ENCODE measurements around the gene TCP1. TPM values are rescaled to one million over a fixed set of nuclear protein-coding genes. Genes with fewer than 3 reads are reported as not detected.

TCP1 gene
- total and polyA plus RNA-seq, 2 of the 8 experiments (the other 6 are each of a cell fraction or from before 2014, with no cell fraction given), result 117 to 348 TPM

DNA sequence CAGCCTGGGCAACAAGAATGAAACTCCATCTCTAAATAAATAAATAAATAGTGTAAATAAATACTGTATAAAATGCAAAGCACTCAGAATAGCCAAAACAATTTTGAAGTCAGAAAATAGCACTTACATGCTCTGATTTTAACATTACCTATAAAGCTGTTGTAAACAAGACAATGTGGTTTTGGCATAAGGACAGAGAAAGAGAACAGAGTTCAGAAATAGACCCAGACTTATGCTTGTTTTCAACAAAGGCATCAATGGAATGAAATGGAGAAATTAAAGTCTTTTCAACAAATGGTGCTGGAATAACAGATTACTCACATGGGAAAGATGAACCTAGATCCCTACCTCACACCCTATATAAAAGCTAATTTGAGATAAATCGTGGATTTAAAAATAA is 17.2 kb downstream of the TCP1 start:
- H2BK12ac ChIP-seq (ENCODE audit: low read depth, low read length), result no peak overlapping the region
- no peak overlapping the region for H3K23ac ChIP-seq (ENCODE audit: insufficient read length)
- H3K79me2 ChIP-seq (ENCODE audit: control insufficient read depth in 1 of 2, insufficient read depth in 2 of 2, low read length in 2 of 2), result no peaks in the 10 kb centered on the region
- no peak overlapping the region for H3K4ac ChIP-seq (replicated peaks; ENCODE audit: insufficient read length, low read depth, low read length)
- peaks cover 11 to 90% (median 67%) of the 10 kb centered on the region in 4 experiments for H3K36me3 ChIP-seq (ENCODE audit: control insufficient read depth in 2 of 4, insufficient read depth in 4 of 4, low read length in 3 of 4)
- no peak overlapping the region for H4K5ac ChIP-seq (ENCODE audit: insufficient read length, low read depth, low read length)
- H2AK5ac ChIP-seq (ENCODE audit: low read depth, low read length), result no peak overlapping the region
- H2AFZ ChIP-seq (ENCODE audit: low read length), result no peak overlapping the region
- no peak overlapping the region for H4K91ac ChIP-seq (replicated peaks; ENCODE audit: insufficient read length, low read length)
- H3K27me3 ChIP-seq (replicated peaks in 1 of 4; ENCODE audit: control insufficient read depth in 3 of 4, extremely low read depth in 1 of 4, insufficient read depth in 3 of 4, low read length in 3 of 4), result no peaks in the 10 kb centered on the region
- no peak overlapping the region for H3K9ac ChIP-seq (replicated peaks in 1 of 4; ENCODE audit: extremely low read depth in 1 of 4, low read depth in 3 of 4, low read length in 3 of 4)
- H4K8ac ChIP-seq (ENCODE audit: extremely low read depth, insufficient read depth, low read length), result no peak overlapping the region
- H3K9me3 ChIP-seq (ENCODE audit: insufficient read depth in 2 of 2, low read depth in 1 of 2, low read length in 1 of 2), result no peaks in the 10 kb centered on the region
- no peak overlapping the region for H3K27ac ChIP-seq (ENCODE audit: low read depth, low read length)
- H3K79me1 ChIP-seq (ENCODE audit: low read depth, low read length), result no peaks in the 10 kb centered on the region
- H3K14ac ChIP-seq (ENCODE audit: insufficient read length), result no peak overlapping the region
- H3K4me3 ChIP-seq (ENCODE audit: extremely low read depth in 1 of 4, insufficient read depth in 2 of 4, low read depth in 3 of 4, low read length in 4 of 4), result no peak overlapping the region
- H3K4me1 ChIP-seq (replicated peaks in 1 of 4; ENCODE audit: control insufficient read depth in 3 of 4, insufficient read depth in 4 of 4, low read length in 3 of 4), result no peaks in the 10 kb centered on the region
- H2BK5ac ChIP-seq (ENCODE audit: low read depth, low read length), result no peak overlapping the region
- WGBS, 2 experiments (ENCODE audit: extremely low coverage in 1 of 2, insufficient coverage in 1 of 2, insufficient read length in 1 of 2, insufficient replicate concordance in 2 of 2, low coverage in 1 of 2, low lambda C conversion rate in 2 of 2, missing lambda C conversion rate in 1 of 2), result 0% methylated on average over 1 of the region's 1 CpG; no CpG with 5 or more reads in 1 of the 2 experiments
- H3K23me2 ChIP-seq (ENCODE audit: low read depth, low read length), result no peaks in the 10 kb centered on the region
- no peak overlapping the region for H3K56ac ChIP-seq (replicated peaks; ENCODE audit: insufficient read length, low read depth, low read length)
- ChIA-PET CTCF (ENCODE audit: partially characterized antibody) (interaction anchor here (0.7 to 1.1 kb wide), 3 partner anchors 15 to 81 kb away, joined by 3 to 4 read pairs (median 3); no protein-coding TSS in a partner anchor), POLR2A (ENCODE audit: partially characterized antibody) (interaction anchor here (0.8 to 3.0 kb wide), 7 partner anchors 10 to 50 kb away, joined by 3 to 15 read pairs (median 5); partner anchors contain the start of genes ACAT2, MRPL18, TCP1 and WTAP)
- no peak overlapping the region for H2BK20ac ChIP-seq (ENCODE audit: low read length)
- no peak overlapping the region for H2BK120ac ChIP-seq (replicated peaks; ENCODE audit: low read depth, low read length)
- DNase-seq (ENCODE audit: low read depth in 1 of 2, low spot score in 2 of 2) (no peak), FAIRE-seq (no peak)
- no peak overlapping the region for H3K4me2 ChIP-seq (ENCODE audit: insufficient read depth in 1 of 2, low read depth in 2 of 2, low read length in 2 of 2)
- no peak overlapping the region for H2BK15ac ChIP-seq (ENCODE audit: low read length)
- H4K20me1 ChIP-seq (replicated peaks in 1 of 2; ENCODE audit: control insufficient read depth in 1 of 2, insufficient read depth in 2 of 2, low read length in 2 of 2), result peaks cover 2 to 4% of the 10 kb centered on the region in 2 experiments
- H3K18ac ChIP-seq (ENCODE audit: extremely low read depth, low read length), result no peak overlapping the region
- no peak for TF ChIP-seq SP2 (IDR thresholded peaks at IDR 0.05; ENCODE audit: low read length)
- no peak for TF ChIP-seq SUZ12 (IDR thresholded peaks at IDR 0.05; ENCODE audit: low read length)
- TF ChIP-seq ATF3 (IDR thresholded peaks at IDR 0.05; ENCODE audit: insufficient read depth, low read depth, low read length), result no peak
- no peak for TF ChIP-seq EGR1 (IDR thresholded peaks at IDR 0.05; ENCODE audit: borderline replicate concordance, low read depth, low read length)
- TF ChIP-seq TAF1 (IDR thresholded peaks at IDR 0.05; ENCODE audit: low read depth, low read length), result no peak
- no peak for TF ChIP-seq KDM5A (IDR thresholded peaks at IDR 0.05; ENCODE audit: low read length)
- no peak for TF ChIP-seq RXRA (IDR thresholded peaks at IDR 0.05; ENCODE audit: insufficient read depth, low read depth, low read length)
